NCI-H1694 treated with DMSO at 0.1 percent for 48 hours (cell line): ENCODE results near the gene MYH16.
"Not testable (repeated sequence)": the region's sequence is repeated elsewhere in the genome, so short reads cannot be mapped to it uniquely, and the experiment has no call there.

Source experiments
- DNase-seq: peaks from one replicate; lab custom pipeline; 2025; lab: John Stamatoyannopoulos, UW

Gene MYH16

DNA sequence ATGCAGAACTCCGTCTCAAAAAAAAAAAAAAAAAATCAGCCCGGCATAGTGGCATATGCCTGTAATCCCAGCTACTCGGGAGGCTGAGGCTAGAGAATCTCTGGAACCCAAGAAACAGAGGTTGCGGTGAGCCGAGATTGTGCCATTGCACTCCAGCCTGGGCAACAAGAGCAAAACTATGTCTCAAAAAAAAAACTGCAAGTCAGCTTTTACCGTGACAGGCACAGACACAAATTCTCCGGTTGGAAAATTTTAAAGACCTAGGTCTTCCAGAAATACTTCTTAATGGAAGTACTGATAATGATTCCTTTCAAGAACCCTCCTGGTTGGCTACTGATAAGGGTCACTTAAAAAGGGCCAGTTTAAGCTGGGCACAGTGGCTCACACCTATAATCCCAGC is 82.5 kb downstream of the MYH16 start:
- DNase-seq, result no peak

DNA sequence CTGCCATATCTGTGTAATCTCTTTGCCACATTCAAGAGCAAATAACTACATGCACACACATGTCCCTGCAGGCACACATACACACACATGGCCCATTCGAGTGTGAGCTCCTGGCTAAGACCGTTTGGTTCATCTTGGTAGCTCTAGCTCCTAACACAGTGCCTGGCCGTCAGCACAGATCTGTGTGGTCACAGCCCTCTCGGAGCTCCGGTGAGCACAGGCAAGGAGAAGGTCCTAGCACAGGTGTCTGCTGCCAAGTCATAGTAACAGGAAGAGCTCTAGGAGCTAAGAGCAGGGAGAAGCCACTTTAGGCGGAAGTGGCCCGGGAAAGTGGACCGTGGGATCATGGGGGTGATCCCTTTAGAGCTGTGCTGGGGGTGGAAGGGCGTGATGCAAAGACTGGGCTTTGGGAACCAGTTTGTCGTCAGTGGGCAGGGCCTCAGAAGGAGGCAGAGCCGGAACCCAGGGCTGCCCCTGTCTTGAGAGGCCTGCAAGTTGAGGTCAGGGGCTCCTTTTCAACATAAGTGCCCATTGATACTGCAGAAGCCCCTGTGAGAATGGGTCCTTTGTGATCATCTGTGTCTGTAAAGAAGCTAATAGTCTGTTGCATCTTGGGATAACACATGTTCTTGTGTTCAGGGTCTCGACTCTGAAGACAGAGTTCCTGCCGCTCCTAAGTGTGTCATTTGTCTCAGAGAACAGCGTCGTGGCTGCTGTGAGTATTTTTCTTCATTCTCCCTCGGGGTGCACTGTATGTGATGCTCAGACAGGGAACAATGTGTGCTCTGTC is 85.3 kb downstream of the MYH16 start:
- no peak for DNase-seq

DNA sequence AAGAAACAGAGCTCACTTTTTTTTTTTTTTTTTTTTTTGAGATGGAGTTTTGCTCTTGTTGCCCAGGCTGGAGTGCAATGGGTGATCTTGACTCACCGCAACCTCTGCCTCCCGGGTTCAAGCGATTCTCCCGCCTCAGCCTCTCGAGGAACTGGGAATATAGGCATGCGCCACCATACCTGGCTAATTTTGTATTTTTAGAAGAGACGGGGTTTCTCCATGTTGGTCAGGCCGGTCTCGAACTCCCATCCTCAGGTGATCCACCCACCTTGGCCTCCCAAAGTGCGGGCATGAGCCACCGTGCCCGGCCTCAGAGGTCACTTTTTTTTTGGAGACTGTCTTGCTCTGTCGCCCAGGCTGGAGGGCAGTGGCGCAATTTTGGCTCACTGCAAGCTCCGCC is 85.9 kb downstream of the MYH16 start:
- not testable (repeated sequence) for DNase-seq

DNA sequence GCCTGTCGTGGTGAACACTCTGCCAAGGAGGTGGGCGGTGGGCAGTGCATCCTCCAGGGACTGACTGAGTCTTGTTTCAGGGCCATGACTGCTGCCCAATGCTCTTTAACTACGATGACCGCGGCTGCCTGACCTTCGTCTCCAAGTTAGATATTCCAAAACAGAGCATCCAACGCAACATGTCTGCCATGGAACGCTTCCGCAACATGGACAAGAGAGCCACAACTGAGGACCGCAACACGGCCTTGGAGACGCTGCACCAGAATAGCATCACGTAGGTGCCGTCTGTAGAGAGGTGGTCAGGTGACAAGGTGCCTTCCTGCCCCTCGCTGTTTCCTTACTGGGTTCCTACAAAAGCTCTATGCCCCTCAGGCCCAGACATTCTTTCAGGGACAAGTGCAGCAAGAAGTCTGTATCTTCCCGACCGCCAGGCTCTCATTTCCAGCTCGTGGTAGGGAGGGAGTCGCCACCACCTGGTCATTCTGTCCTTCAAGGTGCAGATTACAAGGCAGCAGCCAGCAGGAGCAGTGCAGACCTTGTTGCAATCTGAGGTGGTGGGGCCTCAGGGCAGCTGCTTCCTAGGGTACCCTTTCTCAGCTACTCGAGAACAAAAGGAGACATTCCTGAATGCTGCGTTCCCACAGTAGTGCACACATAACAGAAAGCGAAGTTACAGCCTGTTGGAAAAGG is 87.0 kb downstream of the MYH16 start:
- DNase-seq, result no peak
